ENCODE data around the gene BEGAIN.

Gene BEGAIN

DNA sequence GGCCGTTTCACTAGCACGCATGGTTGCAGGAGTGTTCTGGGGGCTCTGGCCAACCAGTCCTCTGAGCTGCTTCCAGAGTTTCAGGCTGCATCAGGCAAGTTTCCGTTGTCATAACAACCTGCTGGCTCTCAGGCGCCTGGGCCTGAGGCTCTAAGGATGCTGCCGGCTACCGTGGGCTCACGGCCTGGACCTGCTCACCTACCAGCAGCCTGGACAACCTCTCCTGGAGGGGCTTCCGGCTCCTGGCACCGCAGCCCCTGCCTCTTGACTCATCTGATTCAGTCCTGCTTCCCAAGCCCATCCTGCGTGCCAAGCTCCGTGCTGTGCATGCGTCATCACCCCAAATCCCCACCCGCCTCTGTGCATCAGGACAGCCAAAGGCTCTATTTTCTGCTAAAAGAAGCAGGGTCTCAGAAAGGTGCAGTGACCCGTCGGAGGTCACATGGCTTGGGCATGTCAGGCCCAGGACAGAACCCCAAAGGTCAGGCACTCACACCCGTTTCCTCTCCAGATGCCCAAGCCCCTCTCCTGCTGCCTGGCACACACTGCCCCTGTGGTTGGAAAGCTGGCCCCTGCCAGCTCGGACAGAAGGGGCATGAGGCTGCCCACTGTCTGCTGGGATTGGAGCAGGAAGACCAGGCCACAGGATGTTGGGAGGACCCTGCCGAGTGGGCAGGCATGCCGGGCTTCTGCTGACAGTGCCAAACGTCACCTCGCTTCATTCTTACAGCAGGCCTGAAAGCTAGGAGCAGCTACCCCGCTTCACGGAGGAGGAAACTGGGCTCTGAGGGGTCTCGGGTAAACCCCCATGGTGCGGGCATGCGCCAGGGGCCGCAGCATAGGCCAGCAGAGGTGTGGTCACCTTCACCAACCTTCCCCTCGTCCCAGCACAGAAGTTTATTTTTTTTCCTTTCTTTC is 5.7 kb downstream of the BEGAIN start:
- no peak overlapping the region for H3K27ac Mint-ChIP-seq
- H3K36me3 Mint-ChIP-seq: no peaks in the 10 kb centered on the region
- H3K9me3 Mint-ChIP-seq: no peaks in the 10 kb centered on the region
- H3K27me3 Mint-ChIP-seq: no peaks in the 10 kb centered on the region
- H3K4me1 Mint-ChIP-seq: no peaks in the 10 kb centered on the region
- no peak overlapping the region for H3K4me3 Mint-ChIP-seq

DNA sequence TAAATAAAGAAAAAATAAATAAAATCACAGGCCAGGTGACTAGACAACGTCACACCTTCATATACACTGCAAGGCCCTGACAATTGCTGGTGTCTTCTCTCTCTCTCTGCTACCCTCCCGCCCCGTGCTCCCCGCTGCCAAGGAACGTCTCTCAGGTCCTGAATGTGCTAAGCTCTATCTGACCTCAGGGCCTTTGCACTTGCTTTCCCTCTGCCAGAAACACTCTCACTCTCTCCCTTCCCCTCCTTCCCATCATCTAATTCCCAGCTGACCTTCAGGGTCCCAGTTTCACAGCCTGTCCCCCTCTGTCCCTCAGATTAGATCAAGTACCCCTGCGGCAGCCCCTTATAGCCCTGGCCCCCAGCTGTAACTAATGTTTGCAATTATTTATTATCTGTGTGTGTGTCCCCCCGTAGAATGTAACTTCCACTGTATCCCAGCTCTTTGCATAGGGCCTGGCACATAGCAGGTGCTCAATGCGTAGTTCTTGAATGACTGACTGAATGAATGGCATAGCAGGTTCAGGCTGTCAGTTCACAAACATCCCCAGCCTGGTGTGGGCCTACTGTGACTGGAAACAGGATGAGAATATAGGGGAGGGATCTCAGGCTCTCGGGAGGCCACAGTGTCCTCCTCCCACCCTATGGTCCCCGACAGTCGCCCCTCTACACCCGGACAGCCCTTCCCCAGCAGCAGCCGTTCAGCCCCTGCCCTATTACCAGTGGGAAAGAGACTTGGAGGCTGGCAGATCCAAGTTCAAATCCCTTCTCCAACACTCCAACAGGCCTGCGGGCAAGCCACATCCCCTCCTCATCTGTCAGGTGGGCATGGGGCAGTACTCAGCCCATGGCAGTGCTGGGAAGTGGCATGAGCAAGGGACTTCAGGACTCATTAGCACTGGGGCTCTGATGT is 6.6 kb downstream of the BEGAIN start:
- Mint-ChIP-seq H3K27me3 (no peaks in the 10 kb centered on the region), H3K9me3 (no peaks in the 10 kb centered on the region), H3K36me3 (no peaks in the 10 kb centered on the region), H3K4me3 (no peak overlapping the region), H3K27ac (no peak overlapping the region), H3K4me1 (no peaks in the 10 kb centered on the region)

DNA sequence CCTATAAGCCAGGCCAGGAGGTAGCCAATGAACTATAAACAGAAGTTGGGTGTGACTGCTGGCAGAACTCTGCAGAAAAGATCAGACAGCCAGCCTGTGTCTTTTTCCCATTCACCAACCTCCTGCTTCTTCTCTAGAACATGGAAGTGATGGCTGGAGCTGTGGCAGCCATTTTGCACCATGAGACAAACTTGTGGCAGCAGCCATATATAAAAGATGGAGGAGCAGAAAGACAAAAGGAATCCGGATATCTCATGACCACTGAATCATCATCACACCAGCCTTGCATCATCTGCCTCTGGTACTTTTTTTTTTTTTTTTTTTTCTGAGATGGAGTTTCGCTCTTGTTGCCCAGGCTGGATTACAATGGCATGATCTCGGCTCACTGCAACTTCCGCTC is 8.7 kb downstream of the BEGAIN start:
- Mint-ChIP-seq H3K4me1 (no peaks in the 10 kb centered on the region), H3K4me3 (no peak overlapping the region), H3K9me3 (no peaks in the 10 kb centered on the region), H3K27ac (no peak overlapping the region), H3K27me3 (no peaks in the 10 kb centered on the region), H3K36me3 (no peaks in the 10 kb centered on the region)

DNA sequence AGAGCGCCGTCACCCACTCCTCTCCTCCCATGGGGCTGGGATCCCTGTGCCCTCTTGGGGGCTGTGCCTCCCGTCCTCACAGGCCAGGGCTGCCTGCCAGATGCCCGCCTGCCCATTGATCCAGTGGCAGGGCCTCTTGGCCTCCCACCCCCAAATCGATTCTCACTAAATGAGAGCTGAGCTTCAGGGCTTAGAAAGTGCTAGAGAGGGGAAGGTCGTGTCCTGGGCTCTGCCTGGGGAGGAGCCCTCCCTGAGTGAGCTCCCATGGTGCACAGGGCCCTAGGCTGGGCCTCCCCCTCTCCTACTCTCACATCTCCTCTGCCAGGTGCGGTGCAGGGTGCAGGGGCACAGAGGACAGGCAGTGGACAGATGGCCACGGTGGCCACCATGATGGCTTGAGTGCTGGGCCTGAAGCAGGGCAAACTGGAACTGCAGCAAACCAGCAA is 9.2 kb downstream of the BEGAIN start:
- no peaks in the 10 kb centered on the region for H3K36me3 Mint-ChIP-seq
- no peak overlapping the region for H3K4me3 Mint-ChIP-seq
- H3K27me3 Mint-ChIP-seq: no peaks in the 10 kb centered on the region
- H3K4me1 Mint-ChIP-seq: no peaks in the 10 kb centered on the region
- no peak overlapping the region for H3K27ac Mint-ChIP-seq
- no peaks in the 10 kb centered on the region for H3K9me3 Mint-ChIP-seq

DNA sequence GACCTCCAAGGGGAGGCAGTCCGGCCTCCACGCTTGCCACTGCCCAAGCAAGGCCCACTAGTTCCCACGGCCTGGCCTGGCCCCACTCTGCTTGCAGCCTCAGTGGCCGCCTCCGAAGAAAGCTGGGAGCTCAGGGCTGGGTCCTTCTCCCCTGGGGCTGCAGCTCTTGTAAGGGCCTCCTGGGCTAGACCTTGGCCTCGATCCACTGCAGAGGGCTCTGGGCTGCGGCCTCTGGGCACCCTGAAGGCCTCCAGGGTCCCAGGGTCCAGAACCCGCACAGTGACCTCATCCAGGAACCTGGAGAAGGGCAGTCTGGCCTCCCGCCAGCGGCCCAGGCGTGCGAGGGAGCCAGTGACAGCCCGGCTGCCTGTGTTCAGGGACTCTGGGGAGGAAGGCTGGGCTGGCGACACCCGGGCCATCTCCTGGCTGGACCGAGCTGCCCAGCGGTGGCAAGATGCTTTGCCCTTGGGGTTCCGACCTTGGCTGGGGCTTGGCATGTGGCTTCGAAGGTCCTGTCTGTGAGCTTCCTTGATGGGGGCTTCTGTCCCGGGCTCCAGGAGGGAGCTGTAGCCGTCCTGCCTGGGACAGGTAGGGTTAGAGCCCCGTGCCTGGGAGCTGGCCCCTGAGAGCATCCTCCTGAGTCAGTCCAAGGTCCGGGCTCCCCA is 9.8 kb downstream of the BEGAIN start:
- Mint-ChIP-seq H3K4me1 (peaks cover 5% of the 10 kb centered on the region), H3K9me3 (no peaks in the 10 kb centered on the region), H3K36me3 (no peaks in the 10 kb centered on the region), H3K4me3 (no peak overlapping the region), H3K27me3 (no peaks in the 10 kb centered on the region), H3K27ac (no peak overlapping the region)

DNA sequence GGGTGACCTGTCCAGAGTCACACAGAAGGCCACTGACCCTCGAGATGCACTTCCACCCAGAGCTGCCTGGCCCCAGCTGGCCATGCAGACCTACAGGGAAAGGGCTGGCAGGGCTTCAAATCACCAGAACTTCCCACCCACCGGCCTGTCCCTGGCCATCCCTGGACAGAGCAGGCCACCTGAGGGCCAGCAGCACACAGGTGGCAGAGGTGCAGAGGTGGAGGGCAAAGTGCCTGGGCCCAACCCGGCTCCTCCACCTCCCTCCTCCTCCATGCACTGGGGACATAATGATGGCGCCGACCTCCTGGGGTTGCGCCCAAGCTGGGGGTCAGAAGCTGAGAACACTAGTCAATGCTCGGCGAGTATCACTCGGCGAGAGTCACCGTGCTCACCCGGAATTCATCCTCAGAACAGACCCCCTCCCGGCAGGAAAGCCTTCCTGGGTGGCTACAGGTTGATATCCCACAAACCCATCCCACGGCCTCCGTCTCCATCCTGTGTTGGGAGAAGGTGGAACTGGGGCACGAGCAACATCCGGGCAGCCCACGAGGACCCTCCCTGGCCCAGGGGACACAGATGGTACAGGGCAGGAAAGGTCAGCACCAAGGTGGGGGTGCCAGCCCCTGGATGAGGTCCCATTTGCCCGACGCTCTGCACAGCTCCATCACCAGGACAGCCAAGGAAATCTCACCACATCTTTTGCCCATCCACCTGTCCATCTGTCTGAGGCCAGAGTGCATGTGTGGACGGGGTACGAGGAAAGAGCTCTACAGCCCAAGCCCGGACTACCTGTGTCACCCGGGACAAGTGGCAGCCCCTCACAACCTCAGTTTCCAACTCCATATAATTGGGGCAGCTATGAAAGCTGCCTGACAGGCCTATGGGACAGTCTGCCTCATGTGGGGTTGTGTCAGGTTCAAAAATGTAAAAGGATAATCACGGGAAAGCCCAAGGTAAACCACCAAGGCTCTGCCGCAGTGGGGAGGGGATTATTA is 10.8 kb downstream of the BEGAIN start:
- Mint-ChIP-seq H3K27me3 (no peaks in the 10 kb centered on the region), H3K4me3 (no peak overlapping the region), H3K9me3 (no peaks in the 10 kb centered on the region), H3K4me1 (peaks cover 5% of the 10 kb centered on the region), H3K27ac (no peak overlapping the region), H3K36me3 (no peaks in the 10 kb centered on the region)

DNA sequence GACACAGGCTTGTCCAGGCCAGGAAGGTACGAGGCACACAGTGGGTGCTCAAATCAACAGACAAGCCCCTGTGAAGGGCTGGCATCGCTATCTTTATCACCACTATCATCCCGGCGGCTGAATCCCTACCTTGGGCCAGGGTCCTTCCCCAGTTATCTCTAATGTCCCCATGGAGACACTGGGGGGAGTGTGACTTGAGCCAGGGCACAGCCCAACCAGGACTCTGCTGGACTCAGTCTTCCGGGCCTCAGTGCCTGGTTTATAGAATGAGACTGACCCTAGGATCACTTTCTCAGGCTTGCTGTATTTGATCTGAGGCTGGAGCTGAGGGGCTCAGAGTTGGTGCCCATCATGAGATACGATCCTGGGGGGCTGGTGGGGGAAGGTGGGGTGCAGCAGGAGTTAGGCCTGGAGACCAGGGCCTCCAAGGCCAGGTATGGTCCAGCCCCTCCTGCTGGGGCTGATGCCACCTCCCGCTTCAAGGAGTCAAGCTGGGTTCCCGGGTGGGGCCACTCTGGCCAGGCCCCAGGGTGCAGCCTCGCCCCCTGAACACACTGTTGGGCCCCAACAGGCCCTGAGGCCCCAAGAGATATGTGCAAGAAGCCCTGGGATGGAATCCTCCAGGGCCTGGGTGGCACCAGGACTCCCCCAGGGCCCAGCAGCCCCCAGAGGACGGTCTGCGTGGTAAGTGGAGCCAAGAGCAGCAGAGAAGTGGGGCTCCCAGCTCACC is 11.8 kb downstream of the BEGAIN start:
- no peaks in the 10 kb centered on the region for H3K9me3 Mint-ChIP-seq

DNA sequence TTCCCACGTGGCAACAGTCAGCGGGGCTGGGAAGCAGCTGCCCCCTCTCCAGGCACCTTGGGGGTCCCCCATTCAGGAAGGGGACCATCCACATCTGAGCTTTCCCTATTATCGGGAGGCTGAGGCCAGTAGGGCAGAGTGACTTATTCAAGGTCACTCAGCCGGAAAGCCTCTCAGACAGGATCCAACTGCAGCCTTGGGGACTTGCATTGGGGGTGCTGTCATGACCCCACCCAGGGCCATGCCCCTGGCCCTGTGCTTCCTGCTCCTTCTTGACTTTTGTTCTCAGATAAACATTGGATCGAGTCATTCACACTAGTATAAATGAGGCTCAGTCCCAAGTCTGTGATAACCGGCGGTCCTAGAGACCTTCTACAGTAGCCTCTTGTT is 12.6 kb downstream of the BEGAIN start:
- peaks cover 3% of the 10 kb centered on the region for H3K27me3 Mint-ChIP-seq
- H3K9me3 Mint-ChIP-seq: no peaks in the 10 kb centered on the region
- H3K36me3 Mint-ChIP-seq: no peaks in the 10 kb centered on the region
- H3K4me1 Mint-ChIP-seq: peaks cover 5% of the 10 kb centered on the region
- no peak overlapping the region for H3K27ac Mint-ChIP-seq
- H3K4me3 Mint-ChIP-seq: no peak overlapping the region

More for the DNA sequence above, 11.8 kb downstream of the BEGAIN start:
- Mint-ChIP-seq H3K27ac (no peak overlapping the region), H3K4me3 (no peak overlapping the region), H3K27me3 (peaks cover 2% of the 10 kb centered on the region), H3K4me1 (peaks cover 5% of the 10 kb centered on the region), H3K36me3 (no peaks in the 10 kb centered on the region)

DNA sequence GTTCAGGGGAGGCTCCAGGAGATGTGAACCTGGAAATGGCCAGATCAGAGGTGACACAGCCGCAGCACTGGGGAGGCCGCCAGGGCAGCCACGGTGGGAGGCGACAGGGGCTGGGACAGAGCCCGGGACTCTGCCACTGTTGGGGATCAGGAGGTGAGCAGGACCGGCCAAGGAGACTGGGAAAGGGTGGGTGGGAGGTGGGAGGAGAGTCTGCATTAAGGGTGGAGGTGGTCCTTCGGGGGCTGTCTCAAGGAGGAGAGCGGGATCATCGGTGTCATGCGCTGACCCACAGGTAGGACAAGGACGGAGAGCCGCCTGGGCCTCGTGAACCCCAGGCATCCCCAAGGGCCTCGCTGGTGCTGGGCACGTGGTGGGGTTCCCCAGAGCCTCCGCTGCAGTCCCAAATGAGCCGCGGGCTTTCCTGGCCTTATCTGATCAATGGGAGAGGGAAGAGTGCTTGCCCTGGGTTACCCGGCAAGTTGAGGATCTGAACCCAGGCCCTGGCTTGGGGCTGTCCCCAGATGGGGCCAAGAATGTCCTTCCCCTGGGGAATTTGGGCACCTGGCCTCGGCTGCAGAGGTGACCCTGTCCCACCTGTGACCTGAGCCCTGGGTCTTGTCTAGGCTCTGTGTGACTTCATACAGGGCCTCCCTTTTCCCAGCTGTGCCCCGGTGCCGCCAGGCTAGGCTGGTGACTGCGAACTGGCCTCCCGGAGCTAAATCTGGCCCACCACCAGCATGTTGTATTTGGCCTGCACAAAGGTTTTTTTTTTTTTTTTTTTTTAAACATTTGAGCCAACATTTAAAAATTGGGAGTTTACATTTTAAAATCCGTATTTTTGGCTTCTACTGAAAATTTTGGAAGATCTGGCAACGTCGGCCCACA is 13.2 kb downstream of the BEGAIN start:
- Mint-ChIP-seq H3K9me3 (no peaks in the 10 kb centered on the region), H3K27me3 (peaks cover 8% of the 10 kb centered on the region), H3K36me3 (no peaks in the 10 kb centered on the region), H3K27ac (no peak overlapping the region), H3K4me3 (no peak overlapping the region), H3K4me1 (peaks cover 5% of the 10 kb centered on the region)

DNA sequence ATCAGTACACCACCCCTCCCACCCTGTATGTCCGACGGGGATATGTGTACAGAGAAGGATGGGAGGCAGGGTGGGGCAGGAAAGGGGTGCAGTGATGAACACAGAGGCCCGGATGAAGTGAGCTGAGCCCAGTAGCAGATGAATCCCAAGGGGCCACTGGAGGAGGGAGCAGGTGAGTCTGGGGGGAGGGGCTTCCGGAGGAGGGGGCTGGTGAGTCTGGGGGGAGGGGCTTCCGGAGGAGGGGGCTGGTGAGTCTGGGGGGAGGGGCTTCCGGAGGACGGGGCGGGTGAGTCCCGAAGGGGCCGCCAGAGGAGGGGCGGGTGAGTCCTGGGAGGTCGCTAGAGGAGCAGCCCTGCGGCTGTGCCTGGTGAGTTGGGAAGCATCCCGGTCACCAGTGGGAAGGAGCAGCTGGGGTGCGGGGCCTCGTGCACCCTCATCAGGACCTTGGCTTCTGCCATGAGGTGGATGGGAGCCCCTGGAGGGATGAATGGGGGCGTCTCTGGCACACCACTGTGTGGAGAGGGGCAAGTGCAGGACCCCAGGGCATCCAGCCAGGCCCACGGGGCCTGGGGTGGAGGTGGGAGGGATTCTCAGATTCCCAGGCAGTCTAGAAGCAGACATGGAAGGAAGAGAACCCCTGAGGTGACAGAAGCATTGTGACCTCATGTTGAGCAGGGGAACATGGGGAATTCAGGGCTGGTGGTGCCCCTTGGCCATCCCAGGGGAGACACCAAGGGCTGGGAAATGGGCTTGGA is 14.0 kb downstream of the BEGAIN start:
- Mint-ChIP-seq H3K36me3 (no peaks in the 10 kb centered on the region), H3K4me3 (no peak overlapping the region), H3K27ac (no peak overlapping the region), H3K9me3 (no peaks in the 10 kb centered on the region), H3K27me3 (peaks cover 8% of the 10 kb centered on the region), H3K4me1 (peaks cover 5% of the 10 kb centered on the region)

DNA sequence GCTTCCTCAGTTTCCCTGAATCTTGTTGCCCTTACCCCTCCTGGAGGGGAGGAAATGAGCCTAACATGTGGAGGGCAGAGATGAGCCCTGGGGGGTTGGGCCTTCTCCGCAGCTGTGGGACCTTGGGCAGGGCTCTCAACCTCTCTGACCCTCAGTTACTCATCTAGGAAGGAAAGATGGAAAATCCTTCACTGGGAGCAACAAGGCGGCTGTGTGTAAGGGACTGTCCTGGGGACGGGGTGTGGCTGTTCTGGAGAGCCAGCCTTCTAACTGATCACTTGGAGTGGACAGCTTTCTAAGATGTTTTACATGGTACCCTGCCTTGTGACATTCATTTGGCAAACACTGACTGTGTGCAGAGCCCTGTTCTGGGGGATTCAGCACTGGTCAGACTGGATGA is 14.7 kb downstream of the BEGAIN start:
- Mint-ChIP-seq H3K4me3 (no peak overlapping the region), H3K27ac (no peak overlapping the region), H3K27me3 (peaks cover 8% of the 10 kb centered on the region), H3K9me3 (no peaks in the 10 kb centered on the region), H3K4me1 (peaks cover 5% of the 10 kb centered on the region), H3K36me3 (no peaks in the 10 kb centered on the region)

DNA sequence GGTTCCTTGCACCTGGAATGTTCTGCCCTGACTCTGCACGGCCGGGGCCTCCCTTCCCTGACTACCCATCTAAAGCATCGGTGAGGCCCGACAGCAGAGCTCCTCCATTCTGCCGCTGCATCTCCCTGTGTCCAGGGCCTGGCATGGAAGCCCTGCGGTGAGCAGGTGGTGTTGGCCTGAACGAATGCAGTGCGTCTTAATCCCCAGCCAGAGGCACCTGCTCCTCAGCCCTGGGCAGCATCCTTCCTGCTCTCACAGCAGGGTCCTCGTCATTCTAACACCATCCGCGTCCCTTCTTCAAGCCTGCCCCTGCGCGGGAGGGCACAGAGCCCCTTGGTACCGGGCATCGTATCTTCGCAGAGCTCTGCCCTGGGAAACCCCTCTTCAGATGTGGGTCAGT is 15.4 kb downstream of the BEGAIN start:
- Mint-ChIP-seq H3K36me3 (no peaks in the 10 kb centered on the region), H3K4me3 (no peak overlapping the region), H3K4me1 (peaks cover 5% of the 10 kb centered on the region), H3K27ac (no peak overlapping the region), H3K27me3 (peaks cover 9% of the 10 kb centered on the region), H3K9me3 (no peaks in the 10 kb centered on the region)
